Measurements from ENCODE around the gene C14orf119.

DNA sequence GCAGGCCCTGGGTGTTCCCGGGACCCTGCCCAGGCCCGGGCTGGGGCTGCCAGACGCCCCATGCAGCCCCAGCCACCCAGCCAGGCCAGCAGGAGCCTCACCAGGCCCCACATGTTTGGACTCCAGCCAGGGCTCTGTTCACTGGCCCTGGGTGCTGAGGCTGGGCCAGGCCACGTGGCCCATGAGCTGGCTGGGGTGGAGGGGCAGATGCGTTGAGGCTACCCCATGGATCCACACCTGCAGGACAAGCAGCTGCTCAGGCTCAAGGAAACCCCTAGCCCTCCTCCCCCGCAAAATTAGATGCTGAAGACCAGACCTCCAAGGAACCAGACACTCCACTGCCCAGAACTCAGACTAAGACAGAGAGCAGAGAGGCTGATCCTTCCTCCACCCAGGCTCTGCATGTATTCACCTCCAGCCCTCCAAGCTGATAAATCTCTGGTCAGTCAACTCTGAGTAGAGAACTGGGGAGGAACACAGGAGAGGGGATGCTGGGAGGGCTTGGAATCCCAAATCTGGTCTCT, 39.6 kb upstream of the C14orf119 start:
- TF ChIP-seq, protein P1, sequence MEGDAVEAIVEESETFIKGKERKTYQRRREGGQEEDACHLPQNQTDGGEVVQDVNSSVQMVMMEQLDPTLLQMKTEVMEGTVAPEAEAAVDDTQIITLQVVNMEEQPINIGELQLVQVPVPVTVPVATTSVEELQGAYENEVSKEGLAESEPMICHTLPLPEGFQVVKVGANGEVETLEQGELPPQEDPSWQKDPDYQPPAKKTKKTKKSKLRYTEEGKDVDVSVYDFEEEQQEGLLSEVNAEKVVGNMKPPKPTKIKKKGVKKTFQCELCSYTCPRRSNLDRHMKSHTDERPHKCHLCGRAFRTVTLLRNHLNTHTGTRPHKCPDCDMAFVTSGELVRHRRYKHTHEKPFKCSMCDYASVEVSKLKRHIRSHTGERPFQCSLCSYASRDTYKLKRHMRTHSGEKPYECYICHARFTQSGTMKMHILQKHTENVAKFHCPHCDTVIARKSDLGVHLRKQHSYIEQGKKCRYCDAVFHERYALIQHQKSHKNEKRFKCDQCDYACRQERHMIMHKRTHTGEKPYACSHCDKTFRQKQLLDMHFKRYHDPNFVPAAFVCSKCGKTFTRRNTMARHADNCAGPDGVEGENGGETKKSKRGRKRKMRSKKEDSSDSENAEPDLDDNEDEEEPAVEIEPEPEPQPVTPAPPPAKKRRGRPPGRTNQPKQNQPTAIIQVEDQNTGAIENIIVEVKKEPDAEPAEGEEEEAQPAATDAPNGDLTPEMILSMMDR (IDR thresholded peaks at IDR 0.05) = no peak
- no peak for TF ChIP-seq POLR2AphosphoS5 (IDR thresholded peaks at IDR 0.05; ENCODE audit: low read depth, low read length)
- TF ChIP-seq, protein P2, sequence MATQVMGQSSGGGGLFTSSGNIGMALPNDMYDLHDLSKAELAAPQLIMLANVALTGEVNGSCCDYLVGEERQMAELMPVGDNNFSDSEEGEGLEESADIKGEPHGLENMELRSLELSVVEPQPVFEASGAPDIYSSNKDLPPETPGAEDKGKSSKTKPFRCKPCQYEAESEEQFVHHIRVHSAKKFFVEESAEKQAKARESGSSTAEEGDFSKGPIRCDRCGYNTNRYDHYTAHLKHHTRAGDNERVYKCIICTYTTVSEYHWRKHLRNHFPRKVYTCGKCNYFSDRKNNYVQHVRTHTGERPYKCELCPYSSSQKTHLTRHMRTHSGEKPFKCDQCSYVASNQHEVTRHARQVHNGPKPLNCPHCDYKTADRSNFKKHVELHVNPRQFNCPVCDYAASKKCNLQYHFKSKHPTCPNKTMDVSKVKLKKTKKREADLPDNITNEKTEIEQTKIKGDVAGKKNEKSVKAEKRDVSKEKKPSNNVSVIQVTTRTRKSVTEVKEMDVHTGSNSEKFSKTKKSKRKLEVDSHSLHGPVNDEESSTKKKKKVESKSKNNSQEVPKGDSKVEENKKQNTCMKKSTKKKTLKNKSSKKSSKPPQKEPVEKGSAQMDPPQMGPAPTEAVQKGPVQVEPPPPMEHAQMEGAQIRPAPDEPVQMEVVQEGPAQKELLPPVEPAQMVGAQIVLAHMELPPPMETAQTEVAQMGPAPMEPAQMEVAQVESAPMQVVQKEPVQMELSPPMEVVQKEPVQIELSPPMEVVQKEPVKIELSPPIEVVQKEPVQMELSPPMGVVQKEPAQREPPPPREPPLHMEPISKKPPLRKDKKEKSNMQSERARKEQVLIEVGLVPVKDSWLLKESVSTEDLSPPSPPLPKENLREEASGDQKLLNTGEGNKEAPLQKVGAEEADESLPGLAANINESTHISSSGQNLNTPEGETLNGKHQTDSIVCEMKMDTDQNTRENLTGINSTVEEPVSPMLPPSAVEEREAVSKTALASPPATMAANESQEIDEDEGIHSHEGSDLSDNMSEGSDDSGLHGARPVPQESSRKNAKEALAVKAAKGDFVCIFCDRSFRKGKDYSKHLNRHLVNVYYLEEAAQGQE (IDR thresholded peaks at IDR 0.05; ENCODE audit: insufficient read depth in 1 of 2, low read depth in 2 of 2, low read length in 1 of 2) = no peak

Data from Panc1 (cell line).